A549 (cell line): ENCODE measurements around the gene ESRP2.

Source experiments
- CTCF ChIP-seq: fragments of >200 bp; sonication (Bioruptor Twin); formaldehyde crosslinking; IDR thresholded peaks from 3 replicates; pipeline ENCODE4 v1.5.1; 2016
- HOXB5 ChIP-seq: fragments of 250-450 bp; sonication (Bioruptor Pico); IDR thresholded peaks from 2 replicates; pipeline ENCODE4 v1.5.0; 2020; ENCODE audit warnings: mild to moderate bottlenecking, moderate library complexity
- KDM1A ChIP-seq: fragments of 200-600 bp; sonication (generic); IDR thresholded peaks from 2 replicates; pipeline ENCODE4 v1.6.1; 2016; ENCODE audit warnings: low read depth, mild to moderate bottlenecking
- MAFK ChIP-seq: fragments of 450-650 bp; IDR thresholded peaks from 2 replicates; pipeline ENCODE4 v1.6.1; 2014; ENCODE audit not compliant: partially characterized antibody
- MAX ChIP-seq: IDR thresholded peaks from 2 replicates; pipeline ENCODE4 v1.6.1; 2012
- NFE2L2 ChIP-seq: fragments of 150-350 bp; conservative IDR thresholded peaks from 2 replicates; pipeline ENCODE4 v1.6.1; 2014; ENCODE audit warnings: low read length
- NR3C1 ChIP-seq: fragments of >200 bp; sonication (Bioruptor Twin); formaldehyde crosslinking; IDR thresholded peaks from 3 replicates; pipeline ENCODE4 v1.6.1; 2017
- POLR2A ChIP-seq: IDR thresholded peaks from 2 replicates; pipeline ENCODE4 v1.6.1; 2012; ENCODE audit warnings: mild to moderate bottlenecking, low read length
- POLR2AphosphoS2 ChIP-seq: conservative IDR thresholded peaks from 2 replicates; pipeline ENCODE4 v1.6.1; 2012; ENCODE audit warnings: low read length, improper control_type of control experiment, inconsistent platforms
- RAD21 ChIP-seq, 2 experiments: fragments of >200 bp in 1 of 2; sonication (Bioruptor Twin) in 1 of 2; formaldehyde crosslinking in 1 of 2; IDR thresholded peaks in 1 of 2; conservative IDR thresholded peaks in 1 of 2; 2 replicates in 1 of 2; 3 replicates in 1 of 2; pipeline ENCODE4 v1.6.1; 2012 to 2018; ENCODE audit warnings: inconsistent platforms in 1 of 2

GRCh38 chr16:68284847-68285246, 48.9 kb upstream of the ESRP2 start:
- no peak for TF ChIP-seq POLR2A
- no peak for TF ChIP-seq NFE2L2
- TF ChIP-seq CTCF = no peak
- TF ChIP-seq POLR2AphosphoS2 = no peak
- no peak for TF ChIP-seq KDM1A
- TF ChIP-seq RAD21 (conservative IDR thresholded peaks at IDR 0.05 in 1 of 2, IDR thresholded peaks at IDR 0.05 in 1 of 2) = no peak
- no peak for TF ChIP-seq NR3C1
- no peak for TF ChIP-seq MAFK
- TF ChIP-seq MAX = no peak
- no peak for TF ChIP-seq HOXB5 (CRISPR knock-in tag)
